Measurements from ENCODE around the gene NOXA1. TPM values are rescaled to one million over a fixed set of nuclear protein-coding genes. Genes with fewer than 3 reads are reported as not detected.

The NOXA1 gene
- polyA plus RNA-seq, 1 donor (not counting 4 experiments of a cell fraction or from before 2014, with no cell fraction given): 0.09 TPM

DNA sequence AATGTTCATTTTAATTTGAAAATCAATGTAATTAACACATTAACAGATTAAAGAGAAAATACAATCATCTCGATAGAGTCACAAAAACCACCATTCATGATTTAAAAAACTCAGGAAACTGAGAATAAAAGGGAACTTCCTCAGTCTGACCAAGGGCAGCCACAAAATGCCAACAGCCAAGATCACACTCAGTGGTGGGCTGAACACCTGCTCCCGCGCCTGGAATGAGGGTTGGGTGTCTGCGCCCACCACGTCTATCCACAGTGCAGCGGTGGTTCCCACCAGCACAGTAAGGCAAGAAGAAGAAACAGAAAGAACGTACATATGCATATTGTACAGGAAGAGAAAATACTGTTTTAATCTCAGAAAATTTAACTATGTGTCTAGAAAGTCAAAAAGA, 47.6 kb downstream of the NOXA1 start:
- H3K36me3 ChIP-seq (ENCODE audit: control insufficient read depth in 2 of 2, extremely low read depth in 1 of 2, insufficient read depth in 2 of 2, low read length in 2 of 2): no peaks in the 10 kb centered on the region
- no peak for FAIRE-seq
- dilution Hi-C loops (cut with MboI; ENCODE audit: extremely low pct_ligation_motif_present, low sequenced_read_pairs): no loop called here

DNA sequence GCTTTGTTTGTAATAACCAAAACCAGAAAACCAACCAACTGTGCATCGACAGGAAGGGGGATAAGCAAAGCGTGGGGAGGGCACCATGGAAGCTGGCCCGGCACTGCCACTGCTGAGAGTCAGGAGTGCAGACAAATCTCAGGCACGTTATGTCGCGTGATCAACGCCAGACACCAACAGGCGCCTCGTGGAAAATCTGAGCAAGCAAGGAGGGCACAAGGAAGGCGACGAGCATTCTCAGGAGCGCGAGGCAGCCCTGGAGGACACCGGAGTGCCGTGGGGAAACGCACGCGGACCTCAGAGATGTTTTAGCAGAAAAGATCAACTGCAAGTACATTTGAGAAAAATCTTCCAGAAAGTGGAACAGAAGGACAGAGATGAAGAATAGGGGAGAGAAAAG, 51.1 kb downstream of the NOXA1 start:
- FAIRE-seq: no peak

More for the DNA sequence above, 47.6 kb downstream of the NOXA1 start:
- Histone ChIP-seq H3K4me1 (ENCODE audit: control insufficient read depth, extremely low read depth, insufficient read depth, low read length) (no peaks in the 10 kb centered on the region), H3K27ac (ENCODE audit: control insufficient read depth, insufficient read depth, low read length) (no peak overlapping the region), H2AFZ (ENCODE audit: control insufficient read depth, low read length) (no peak overlapping the region), H3K4me2 (ENCODE audit: control insufficient read depth, extremely low read depth, insufficient read depth, low read depth, low read length) (no peak overlapping the region), H3K79me2 (ENCODE audit: control insufficient read depth, insufficient read depth, low read length) (no peaks in the 10 kb centered on the region), H3K9ac (ENCODE audit: control insufficient read depth, extremely low read depth, insufficient read depth, low read length) (no peak overlapping the region), H4K20me1 (ENCODE audit: control insufficient read depth, extremely low read depth, insufficient read depth, low read length) (no peaks in the 10 kb centered on the region), H3K4me3 (ENCODE audit: control insufficient read depth in 2 of 3, extremely low read depth in 1 of 3, insufficient read depth in 2 of 3, low read depth in 1 of 3, low read length in 3 of 3) (no peak overlapping the region), H3K9me3 (ENCODE audit: control insufficient read depth, low read depth, low read length) (peaks cover 3% of the 10 kb centered on the region), H3K9me1 (ENCODE audit: control insufficient read depth, extremely low read depth, insufficient read depth, low read length) (no peaks in the 10 kb centered on the region), H3K27me3 (ENCODE audit: control insufficient read depth, extremely low read depth, insufficient read depth, low read length) (no peaks in the 10 kb centered on the region)
- TF ChIP-seq EZH2 (IDR thresholded peaks at IDR 0.05; ENCODE audit: low read length): no peak
- TF ChIP-seq, protein P1, sequence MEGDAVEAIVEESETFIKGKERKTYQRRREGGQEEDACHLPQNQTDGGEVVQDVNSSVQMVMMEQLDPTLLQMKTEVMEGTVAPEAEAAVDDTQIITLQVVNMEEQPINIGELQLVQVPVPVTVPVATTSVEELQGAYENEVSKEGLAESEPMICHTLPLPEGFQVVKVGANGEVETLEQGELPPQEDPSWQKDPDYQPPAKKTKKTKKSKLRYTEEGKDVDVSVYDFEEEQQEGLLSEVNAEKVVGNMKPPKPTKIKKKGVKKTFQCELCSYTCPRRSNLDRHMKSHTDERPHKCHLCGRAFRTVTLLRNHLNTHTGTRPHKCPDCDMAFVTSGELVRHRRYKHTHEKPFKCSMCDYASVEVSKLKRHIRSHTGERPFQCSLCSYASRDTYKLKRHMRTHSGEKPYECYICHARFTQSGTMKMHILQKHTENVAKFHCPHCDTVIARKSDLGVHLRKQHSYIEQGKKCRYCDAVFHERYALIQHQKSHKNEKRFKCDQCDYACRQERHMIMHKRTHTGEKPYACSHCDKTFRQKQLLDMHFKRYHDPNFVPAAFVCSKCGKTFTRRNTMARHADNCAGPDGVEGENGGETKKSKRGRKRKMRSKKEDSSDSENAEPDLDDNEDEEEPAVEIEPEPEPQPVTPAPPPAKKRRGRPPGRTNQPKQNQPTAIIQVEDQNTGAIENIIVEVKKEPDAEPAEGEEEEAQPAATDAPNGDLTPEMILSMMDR (optimal IDR thresholded peaks at IDR 0.05 in 1 of 3, IDR thresholded peaks at IDR 0.05 in 1 of 3, conservative IDR thresholded peaks at IDR 0.05 in 1 of 3; ENCODE audit: extremely low read depth in 1 of 3, insufficient read depth in 2 of 3, low read length in 3 of 3): no peak
- no peak for DNase-seq (ENCODE audit: low read depth, low spot score)

More for the DNA sequence above, 51.1 kb downstream of the NOXA1 start:
- Histone ChIP-seq H3K36me3 (ENCODE audit: control insufficient read depth in 2 of 2, extremely low read depth in 1 of 2, insufficient read depth in 2 of 2, low read length in 2 of 2) (no peaks in the 10 kb centered on the region), H3K27ac (ENCODE audit: control insufficient read depth, insufficient read depth, low read length) (no peak overlapping the region), H3K9me1 (ENCODE audit: control insufficient read depth, extremely low read depth, insufficient read depth, low read length) (no peaks in the 10 kb centered on the region), H4K20me1 (ENCODE audit: control insufficient read depth, extremely low read depth, insufficient read depth, low read length) (no peaks in the 10 kb centered on the region), H3K4me2 (ENCODE audit: control insufficient read depth, extremely low read depth, insufficient read depth, low read depth, low read length) (no peak overlapping the region), H3K79me2 (ENCODE audit: control insufficient read depth, insufficient read depth, low read length) (no peaks in the 10 kb centered on the region), H3K9me3 (ENCODE audit: control insufficient read depth, low read depth, low read length) (peaks cover 4% of the 10 kb centered on the region), H3K9ac (ENCODE audit: control insufficient read depth, extremely low read depth, insufficient read depth, low read length) (no peak overlapping the region), H3K4me3 (ENCODE audit: control insufficient read depth in 2 of 3, extremely low read depth in 1 of 3, insufficient read depth in 2 of 3, low read depth in 1 of 3, low read length in 3 of 3) (no peak overlapping the region), H2AFZ (ENCODE audit: control insufficient read depth, low read length) (no peak overlapping the region), H3K27me3 (ENCODE audit: control insufficient read depth, extremely low read depth, insufficient read depth, low read length) (peaks cover 5% of the 10 kb centered on the region), H3K4me1 (ENCODE audit: control insufficient read depth, extremely low read depth, insufficient read depth, low read length) (no peaks in the 10 kb centered on the region)
- no peak for DNase-seq (ENCODE audit: low read depth, low spot score)
- TF ChIP-seq, protein P1 (optimal IDR thresholded peaks at IDR 0.05 in 1 of 3, IDR thresholded peaks at IDR 0.05 in 1 of 3, conservative IDR thresholded peaks at IDR 0.05 in 1 of 3; ENCODE audit: extremely low read depth in 1 of 3, insufficient read depth in 2 of 3, low read length in 3 of 3): no peak
- TF ChIP-seq EZH2 (IDR thresholded peaks at IDR 0.05; ENCODE audit: low read length): no peak
- dilution Hi-C loops (cut with MboI; ENCODE audit: extremely low pct_ligation_motif_present, low sequenced_read_pairs): no loop called here

Data from keratinocyte (primary cell).